Mucosa of rectum (tissue), 2 donors: ENCODE results near the gene TMEM14A.

ENCODE experiments used
- H3K27ac ChIP-seq, 2 donors: one replicate each; pipeline ENCODE4 v1.7.0; 2013; ENCODE audit warnings: inconsistent platforms in 2 of 2, low read depth in 2 of 2, low read length in 2 of 2
- H3K27me3 ChIP-seq, 2 donors: one replicate each; pipeline ENCODE4 v1.7.0; 2013; ENCODE audit warnings: low read length in 2 of 2; ENCODE audit not compliant: control insufficient read depth in 2 of 2, insufficient read depth in 2 of 2
- H3K36me3 ChIP-seq, 2 donors: one replicate each; pipeline ENCODE4 v1.7.0; 2013; ENCODE audit warnings: low read length in 2 of 2; ENCODE audit not compliant: control insufficient read depth in 2 of 2, insufficient read depth in 2 of 2
- H3K4me1 ChIP-seq, 2 donors: one replicate each; pipeline ENCODE4 v1.7.0; 2013; ENCODE audit warnings: low read length in 2 of 2, mild to moderate bottlenecking in 1 of 2; ENCODE audit not compliant: control insufficient read depth in 2 of 2, insufficient read depth in 2 of 2
- H3K4me3 ChIP-seq, 2 donors: one replicate each; pipeline ENCODE4 v1.7.0; 2013; ENCODE audit warnings: low read length in 2 of 2
- H3K9ac ChIP-seq, 2 donors: one replicate each; pipeline ENCODE4 v1.7.0; 2013; ENCODE audit warnings: low read length in 2 of 2, low read depth in 1 of 2, mild to moderate bottlenecking in 1 of 2
- H3K9me3 ChIP-seq, 2 donors: one replicate each; pipeline ENCODE4 v1.7.0; 2013; ENCODE audit warnings: low read length in 2 of 2; ENCODE audit not compliant: control insufficient read depth in 2 of 2
- donor health status: healthy.
- donor health status: Normal muscosa, but diverticular disease.

TMEM14A gene

DNA sequence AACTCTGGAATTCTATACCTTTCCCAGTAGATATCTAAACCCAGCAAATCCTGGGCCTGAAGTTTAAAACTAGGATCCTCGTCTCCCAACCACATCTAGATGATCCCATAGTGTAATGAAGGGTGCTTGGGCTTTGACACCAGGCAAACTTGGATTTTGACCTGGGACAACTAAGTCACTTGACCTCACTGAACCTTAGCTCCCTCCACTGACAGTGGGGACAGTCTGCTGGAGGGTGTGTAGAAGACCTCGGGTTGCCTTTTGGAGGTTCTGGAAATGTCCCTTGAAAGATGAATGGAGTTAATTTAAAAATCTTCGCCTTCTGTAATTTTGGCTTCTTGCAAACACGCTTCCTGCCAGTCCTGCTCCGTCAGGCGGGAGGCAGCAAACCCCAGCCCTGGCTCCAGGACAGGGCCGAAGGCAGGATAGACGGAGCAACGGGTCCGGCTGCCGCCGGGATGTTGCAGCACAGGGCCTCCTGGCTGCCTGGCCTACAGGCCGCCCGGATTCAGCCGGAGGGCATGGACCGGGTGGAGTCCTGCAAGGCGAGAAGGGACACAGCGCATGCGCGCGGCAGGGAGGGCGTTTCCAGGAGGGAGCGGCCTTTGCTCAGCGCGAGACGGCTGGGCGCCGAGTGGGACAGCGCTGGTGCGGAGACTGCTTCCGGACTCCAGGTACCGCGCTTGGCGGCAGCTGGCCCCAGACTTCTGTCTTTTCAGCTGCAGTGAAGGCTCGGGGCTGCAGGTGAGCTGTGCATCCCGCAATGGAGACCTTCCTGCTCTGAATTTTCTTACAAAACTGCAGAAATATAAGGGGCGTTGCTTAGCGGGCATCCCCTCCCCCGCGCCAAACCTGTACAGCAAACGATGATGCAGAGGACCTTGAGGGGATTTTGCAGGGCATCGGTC is at the start of gene TMEM14A:
TSS of gene TMEM14A (plus strand) at position 612 of the 908 bp plus-strand sequence. CDS start 5,990 bp downstream, outside the sequence.
- Histone ChIP-seq H3K27me3 (no peaks in the 10 kb centered on the region), H3K27ac (peak within 1 kb of the TSS; percentile 61 to 67), H3K9ac (peak within 1 kb of the TSS; percentile 68 to 79), H3K36me3 (no peaks in the 10 kb centered on the region), H3K9me3 (no peaks in the 10 kb centered on the region), H3K4me1 (peaks cover 13 to 19% of the 10 kb centered on the region in 2 donors), H3K4me3 (peak within 1 kb of the TSS; percentile 88 to 90)

GRCh38 chr6:52621631-52622030 is 49.3 kb upstream of the TMEM14A start:
- no peak overlapping the region for H3K4me3 ChIP-seq
- H3K9me3 ChIP-seq = no peaks in the 10 kb centered on the region
- H3K36me3 ChIP-seq = no peaks in the 10 kb centered on the region
- H3K9ac ChIP-seq = no peak overlapping the region
- no peak overlapping the region for H3K27ac ChIP-seq
- no peaks in the 10 kb centered on the region for H3K27me3 ChIP-seq
- H3K4me1 ChIP-seq = no peaks in the 10 kb centered on the region

DNA sequence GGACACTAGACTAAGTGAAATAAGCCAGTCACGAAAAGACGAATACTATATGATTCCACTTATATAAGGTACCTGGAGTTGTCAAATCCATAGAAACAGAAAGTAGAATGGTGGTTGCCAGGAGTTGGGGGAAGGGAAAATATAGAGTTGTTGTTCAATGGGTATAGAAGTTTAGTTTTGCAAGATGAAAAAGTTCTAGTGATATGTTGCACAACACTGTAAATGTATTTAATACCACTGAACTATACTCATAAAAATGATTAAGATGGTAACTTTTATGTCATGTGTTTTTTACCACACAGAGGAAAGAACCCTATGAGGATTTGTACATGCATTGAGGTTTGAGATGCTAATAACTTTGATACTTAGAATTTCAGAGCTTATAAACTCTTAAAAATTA is 48.1 kb upstream of the TMEM14A start:
- no peaks in the 10 kb centered on the region for H3K4me1 ChIP-seq
- no peaks in the 10 kb centered on the region for H3K9me3 ChIP-seq
- no peaks in the 10 kb centered on the region for H3K27me3 ChIP-seq

DNA sequence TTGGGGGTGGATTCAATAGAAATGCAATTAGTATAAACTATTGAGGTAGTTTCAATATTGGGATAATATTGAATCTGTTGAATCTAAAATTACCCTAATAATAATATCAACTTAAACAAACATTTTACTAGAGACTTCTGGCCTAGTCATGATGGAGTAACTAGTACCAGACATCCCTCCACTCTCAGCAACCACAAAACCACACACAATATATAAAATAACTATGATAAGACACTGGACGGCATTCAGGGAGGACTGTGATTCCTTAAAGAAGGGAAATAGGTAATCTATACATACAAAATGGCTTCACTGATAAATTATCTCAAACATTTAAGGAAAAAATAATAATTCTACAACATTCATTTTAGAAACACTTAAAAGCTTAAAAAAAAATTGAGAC is 38.9 kb upstream of the TMEM14A start:
- no peaks in the 10 kb centered on the region for H3K9me3 ChIP-seq
- no peak overlapping the region for H3K4me3 ChIP-seq
- no peaks in the 10 kb centered on the region for H3K36me3 ChIP-seq
- no peak overlapping the region for H3K9ac ChIP-seq
- no peak overlapping the region for H3K27ac ChIP-seq
- no peaks in the 10 kb centered on the region for H3K27me3 ChIP-seq
- no peaks in the 10 kb centered on the region for H3K4me1 ChIP-seq

More for the DNA sequence above, 48.1 kb upstream of the TMEM14A start:
- no peak overlapping the region for H3K4me3 ChIP-seq
- no peak overlapping the region for H3K9ac ChIP-seq
- H3K27ac ChIP-seq = no peak overlapping the region
- H3K36me3 ChIP-seq = no peaks in the 10 kb centered on the region

DNA sequence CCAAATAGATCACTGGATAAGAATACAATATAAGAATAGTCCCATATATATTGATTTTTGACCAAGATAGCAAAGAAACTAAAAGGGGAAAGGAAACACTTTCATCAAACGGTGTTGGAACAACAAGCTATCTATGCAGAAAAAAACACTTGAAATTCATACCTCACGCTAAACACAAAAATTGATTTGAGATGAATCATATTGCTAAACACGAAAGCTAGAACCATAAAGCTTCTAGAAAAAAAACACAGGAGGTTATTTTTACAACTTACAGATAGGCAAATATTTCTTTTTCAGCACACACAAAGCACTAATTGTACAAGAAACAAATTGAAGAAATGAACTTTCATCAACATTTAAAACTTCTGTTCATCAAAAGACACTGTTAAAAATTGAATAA is 36.7 kb upstream of the TMEM14A start:
- Histone ChIP-seq H3K27ac (no peak overlapping the region), H3K9me3 (no peaks in the 10 kb centered on the region), H3K9ac (no peak overlapping the region), H3K36me3 (no peaks in the 10 kb centered on the region), H3K27me3 (no peaks in the 10 kb centered on the region), H3K4me3 (no peak overlapping the region), H3K4me1 (no peaks in the 10 kb centered on the region)

DNA sequence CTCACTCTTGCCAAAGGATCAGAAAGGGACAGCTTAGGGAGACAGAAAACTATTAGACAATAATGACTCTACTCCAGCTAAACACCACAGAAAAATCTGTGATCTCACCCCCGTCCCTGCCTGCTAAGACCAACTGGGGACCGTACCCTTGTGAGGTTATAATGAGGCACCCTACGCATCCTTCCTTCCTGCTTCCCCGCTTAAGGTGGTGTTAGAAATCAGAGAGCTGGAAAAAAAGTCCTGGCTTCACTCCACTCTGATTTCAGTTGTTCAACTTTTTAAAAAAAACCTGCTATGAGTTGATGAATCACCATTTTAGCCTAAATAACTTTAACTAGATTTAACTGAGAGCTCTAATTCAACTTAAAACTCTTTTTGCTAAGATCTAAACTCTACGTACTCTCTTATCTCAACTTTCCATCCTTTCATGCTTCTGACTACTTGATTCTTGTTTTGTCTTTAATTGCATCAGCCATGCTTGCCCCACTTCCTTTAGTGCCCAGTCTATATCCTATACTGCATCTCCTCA is 35.8 kb upstream of the TMEM14A start:
- Histone ChIP-seq H3K27ac (no peak overlapping the region), H3K27me3 (no peaks in the 10 kb centered on the region), H3K36me3 (no peaks in the 10 kb centered on the region), H3K9ac (no peak overlapping the region), H3K4me3 (no peak overlapping the region), H3K4me1 (no peaks in the 10 kb centered on the region), H3K9me3 (no peaks in the 10 kb centered on the region)

DNA sequence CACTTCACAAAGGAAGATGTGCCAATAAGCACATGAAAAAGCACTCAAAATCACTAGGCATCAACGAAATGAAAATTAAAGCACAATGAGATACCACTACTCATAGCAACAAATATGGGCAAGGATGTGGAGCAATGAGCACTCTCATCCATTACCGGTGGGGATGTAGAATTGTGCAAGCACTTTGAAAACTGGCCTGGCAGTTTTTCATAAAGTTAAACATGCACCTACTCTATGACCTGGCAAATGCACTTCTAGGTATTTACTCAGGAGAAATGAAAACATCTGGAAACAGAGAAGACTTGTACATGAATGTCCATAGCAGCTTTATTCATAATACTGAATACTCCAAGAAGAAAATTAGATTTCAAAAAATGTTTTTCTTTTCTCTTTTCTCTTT is 34.1 kb upstream of the TMEM14A start:
- no peak overlapping the region for H3K9ac ChIP-seq
- H3K4me3 ChIP-seq = no peak overlapping the region
- H3K36me3 ChIP-seq = no peaks in the 10 kb centered on the region
- H3K27ac ChIP-seq = no peak overlapping the region
- H3K4me1 ChIP-seq = no peaks in the 10 kb centered on the region
- H3K9me3 ChIP-seq = no peaks in the 10 kb centered on the region
- peaks cover 0 to 2% of the 10 kb centered on the region in 2 donors for H3K27me3 ChIP-seq

GRCh38 chr6:52639493-52639892 is 31.4 kb upstream of the TMEM14A start:
- Histone ChIP-seq H3K4me3 (no peak overlapping the region), H3K9me3 (no peaks in the 10 kb centered on the region), H3K27ac (no peak overlapping the region), H3K36me3 (no peaks in the 10 kb centered on the region), H3K4me1 (no peaks in the 10 kb centered on the region), H3K9ac (no peak overlapping the region), H3K27me3 (peaks cover 0 to 2% of the 10 kb centered on the region in 2 donors)

DNA sequence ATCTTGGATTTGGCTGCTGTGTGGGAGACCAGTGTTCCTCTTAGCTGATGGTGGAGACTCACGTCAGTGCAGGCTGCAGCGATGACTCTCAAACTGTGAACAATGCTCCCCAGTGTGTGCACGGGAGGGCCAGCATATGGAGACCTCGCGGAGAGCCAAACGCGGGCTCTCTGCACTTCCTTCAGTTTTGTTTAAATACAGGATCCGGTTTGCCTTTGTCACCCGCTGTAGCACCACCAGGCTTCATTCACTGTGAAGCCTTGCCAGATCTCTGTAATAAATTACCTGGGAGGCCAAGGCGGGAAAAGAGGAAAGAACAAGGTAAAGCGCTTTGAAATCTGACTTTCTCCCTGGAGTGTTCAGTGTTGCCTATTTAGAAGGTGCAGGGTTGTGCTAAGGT is 30.7 kb upstream of the TMEM14A start:
- Histone ChIP-seq H3K9ac (no peak overlapping the region), H3K4me1 (no peaks in the 10 kb centered on the region)

GRCh38 chr6:52640916-52641315 is 30.0 kb upstream of the TMEM14A start:
- Histone ChIP-seq H3K4me1 (no peaks in the 10 kb centered on the region), H3K4me3 (no peak overlapping the region), H3K36me3 (no peaks in the 10 kb centered on the region)

More for the DNA sequence above, 30.7 kb upstream of the TMEM14A start:
- Histone ChIP-seq H3K27me3 (peaks cover 0 to 2% of the 10 kb centered on the region in 2 donors), H3K27ac (no peak overlapping the region), H3K4me3 (no peak overlapping the region), H3K36me3 (no peaks in the 10 kb centered on the region), H3K9me3 (no peaks in the 10 kb centered on the region)

More at GRCh38 chr6:52640916-52641315, 30.0 kb upstream of the TMEM14A start:
- Histone ChIP-seq H3K27ac (no peak overlapping the region), H3K27me3 (peaks cover 0 to 2% of the 10 kb centered on the region in 2 donors), H3K9ac (no peak overlapping the region), H3K9me3 (no peaks in the 10 kb centered on the region)
